Measurements from ENCODE around the gene CDH26. TPM values are rescaled to one million over a fixed set of nuclear protein-coding genes. Genes with fewer than 3 reads are reported as not detected.

CDH26 gene
- total RNA-seq, 2 experiments from 2014 or later, result 0.19 to 0.36 TPM

DNA sequence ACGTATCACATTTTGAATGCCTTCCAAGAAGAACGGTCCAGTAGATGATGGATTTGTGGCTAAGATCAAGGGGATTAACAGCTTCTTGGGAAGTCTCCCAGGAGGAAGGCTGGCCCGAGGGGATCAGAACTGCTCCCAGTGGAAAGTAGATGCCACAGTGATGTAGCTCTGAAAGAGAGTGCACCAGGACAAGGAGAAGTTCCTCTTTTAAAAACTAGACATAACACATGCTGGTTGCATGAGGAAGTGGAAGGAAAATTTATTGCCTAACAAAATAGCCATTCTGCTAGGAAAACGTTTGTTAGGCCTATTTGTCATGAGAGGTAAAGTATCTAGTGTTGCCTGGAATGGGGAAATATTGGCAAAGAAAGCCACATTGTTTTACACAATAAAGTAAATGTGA, 87.8 kb downstream of the CDH26 start:
- intact Hi-C loops (cut with micrococcal nuclease; ENCODE audit: unreplicated experiment), result no loop called here
- Histone ChIP-seq H3K4me3 (ENCODE audit: low read depth, low read length, poor library complexity, severe bottlenecking) (no peak overlapping the region), H3K27ac (ENCODE audit: low read depth, low read length, poor library complexity, severe bottlenecking) (no peak overlapping the region), H3K79me2 (ENCODE audit: insufficient read depth, low read depth, low read length) (no peaks in the 10 kb centered on the region), H2AFZ (ENCODE audit: low read length) (no peak overlapping the region), H4K20me1 (ENCODE audit: insufficient read depth, low read length) (no peaks in the 10 kb centered on the region), H3K9me2 (ENCODE audit: insufficient read depth, low read length) (no peaks in the 10 kb centered on the region), H3K4me2 (ENCODE audit: low read length) (no peak overlapping the region), H3K9me3 (ENCODE audit: low read length) (no peaks in the 10 kb centered on the region), H3K4me1 (ENCODE audit: insufficient read depth, low read length, poor library complexity, severe bottlenecking) (no peaks in the 10 kb centered on the region), H3K36me3 (ENCODE audit: insufficient read depth, low read length) (no peaks in the 10 kb centered on the region)
- TF ChIP-seq EZH2phosphoT487 (IDR thresholded peaks at IDR 0.05; ENCODE audit: borderline replicate concordance, low read depth, low read length), result no peak
- TF ChIP-seq, protein P1, sequence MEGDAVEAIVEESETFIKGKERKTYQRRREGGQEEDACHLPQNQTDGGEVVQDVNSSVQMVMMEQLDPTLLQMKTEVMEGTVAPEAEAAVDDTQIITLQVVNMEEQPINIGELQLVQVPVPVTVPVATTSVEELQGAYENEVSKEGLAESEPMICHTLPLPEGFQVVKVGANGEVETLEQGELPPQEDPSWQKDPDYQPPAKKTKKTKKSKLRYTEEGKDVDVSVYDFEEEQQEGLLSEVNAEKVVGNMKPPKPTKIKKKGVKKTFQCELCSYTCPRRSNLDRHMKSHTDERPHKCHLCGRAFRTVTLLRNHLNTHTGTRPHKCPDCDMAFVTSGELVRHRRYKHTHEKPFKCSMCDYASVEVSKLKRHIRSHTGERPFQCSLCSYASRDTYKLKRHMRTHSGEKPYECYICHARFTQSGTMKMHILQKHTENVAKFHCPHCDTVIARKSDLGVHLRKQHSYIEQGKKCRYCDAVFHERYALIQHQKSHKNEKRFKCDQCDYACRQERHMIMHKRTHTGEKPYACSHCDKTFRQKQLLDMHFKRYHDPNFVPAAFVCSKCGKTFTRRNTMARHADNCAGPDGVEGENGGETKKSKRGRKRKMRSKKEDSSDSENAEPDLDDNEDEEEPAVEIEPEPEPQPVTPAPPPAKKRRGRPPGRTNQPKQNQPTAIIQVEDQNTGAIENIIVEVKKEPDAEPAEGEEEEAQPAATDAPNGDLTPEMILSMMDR (conservative IDR thresholded peaks at IDR 0.05; ENCODE audit: low read length), result no peak
- ChIA-PET POLR2A (interaction anchor here (0.7 kb wide), 1 partner anchor 92 kb away, joined by 3 read pairs; no protein-coding TSS in a partner anchor), CTCF (ENCODE audit: unreplicated experiment) (no interaction called here)
- no peak for DNase-seq (ENCODE audit: low spot score)
- BruUV-seq (replicated peaks), result no TSS peak

DNA sequence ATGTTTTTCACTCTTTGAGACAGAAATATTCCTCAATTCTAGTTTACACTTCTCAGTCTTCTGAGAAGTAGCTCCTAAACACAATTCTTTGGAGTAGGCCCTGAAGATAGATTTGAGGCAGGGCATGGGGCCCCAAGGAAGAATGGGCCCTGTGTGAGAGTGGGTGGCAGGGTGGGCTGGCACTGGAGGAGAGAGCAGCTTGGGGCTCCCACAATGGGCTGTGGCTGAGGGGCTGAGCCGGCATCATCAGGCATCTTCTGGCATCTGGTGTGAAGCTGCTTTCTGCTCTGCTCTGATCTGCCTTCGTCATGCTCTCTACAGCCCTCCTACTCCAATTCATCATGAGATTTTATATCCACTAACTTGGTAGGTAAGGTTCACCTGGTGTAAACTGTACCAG, 88.2 kb downstream of the CDH26 start:
- Histone ChIP-seq H3K9me3 (ENCODE audit: low read length) (no peaks in the 10 kb centered on the region), H3K4me2 (ENCODE audit: low read length) (no peak overlapping the region), H2AFZ (ENCODE audit: low read length) (no peak overlapping the region), H3K36me3 (ENCODE audit: insufficient read depth, low read length) (no peaks in the 10 kb centered on the region), H3K79me2 (ENCODE audit: insufficient read depth, low read depth, low read length) (no peaks in the 10 kb centered on the region), H3K4me3 (ENCODE audit: low read depth, low read length, poor library complexity, severe bottlenecking) (no peak overlapping the region), H3K4me1 (ENCODE audit: insufficient read depth, low read length, poor library complexity, severe bottlenecking) (no peaks in the 10 kb centered on the region), H3K27ac (ENCODE audit: low read depth, low read length, poor library complexity, severe bottlenecking) (no peak overlapping the region), H4K20me1 (ENCODE audit: insufficient read depth, low read length) (no peaks in the 10 kb centered on the region), H3K9me2 (ENCODE audit: insufficient read depth, low read length) (no peaks in the 10 kb centered on the region)
- TF ChIP-seq, protein P1 (conservative IDR thresholded peaks at IDR 0.05; ENCODE audit: low read length), result no peak
- TF ChIP-seq EZH2phosphoT487 (IDR thresholded peaks at IDR 0.05; ENCODE audit: borderline replicate concordance, low read depth, low read length), result no peak
- CTCF ChIA-PET (ENCODE audit: unreplicated experiment), result no interaction called here
- DNase-seq (ENCODE audit: low spot score), result no peak
- POLR2A ChIA-PET, result no interaction called here
- no TSS peak for BruUV-seq (replicated peaks)
- intact Hi-C loops (cut with micrococcal nuclease; ENCODE audit: unreplicated experiment), result no loop called here

- Histone ChIP-seq H3K79me2 (ENCODE audit: insufficient read depth, low read depth, low read length) (no peaks in the 10 kb centered on the region), H3K9me2 (ENCODE audit: insufficient read depth, low read length) (no peaks in the 10 kb centered on the region), H4K20me1 (ENCODE audit: insufficient read depth, low read length) (no peaks in the 10 kb centered on the region), H3K4me3 (ENCODE audit: low read depth, low read length, poor library complexity, severe bottlenecking) (no peak overlapping the region), H3K27ac (ENCODE audit: low read depth, low read length, poor library complexity, severe bottlenecking) (no peak overlapping the region), H3K4me2 (ENCODE audit: low read length) (no peak overlapping the region), H3K9me3 (ENCODE audit: low read length) (no peaks in the 10 kb centered on the region), H3K36me3 (ENCODE audit: insufficient read depth, low read length) (no peaks in the 10 kb centered on the region), H3K4me1 (ENCODE audit: insufficient read depth, low read length, poor library complexity, severe bottlenecking) (no peaks in the 10 kb centered on the region), H2AFZ (ENCODE audit: low read length) (no peak overlapping the region)
- TF ChIP-seq EZH2phosphoT487 (IDR thresholded peaks at IDR 0.05; ENCODE audit: borderline replicate concordance, low read depth, low read length), result no peak
- TF ChIP-seq, protein P1 (conservative IDR thresholded peaks at IDR 0.05; ENCODE audit: low read length), result no peak
- POLR2A ChIA-PET, result no interaction called here
- no TSS peak for BruUV-seq (replicated peaks)
- intact Hi-C loops (cut with micrococcal nuclease; ENCODE audit: unreplicated experiment), result no loop called here
- DNase-seq (ENCODE audit: low spot score), result no peak
- CTCF ChIA-PET (ENCODE audit: unreplicated experiment), result no interaction called here
Measured at GRCh38 chr20:60046860-60047259, 88.6 kb downstream of the CDH26 start.

Measured in OCI-LY7 (cell line).